Fibroblast of mammary gland (primary cell): ENCODE measurements around the gene BRAT1.
A peak's percentile ranks its signal among the peaks of the same experiment; 100 is the strongest.
"Not testable (repeated sequence)": the region's sequence is repeated elsewhere in the genome, so short reads cannot be mapped to it uniquely, and the experiment has no call there.

Experiments
- DNase-seq: peaks from one replicate; pipeline ENCODE4 v3.0.0-alpha.2; 2010; ENCODE audit warnings: low read depth
- H3K4me3 ChIP-seq: 2 replicates; pipeline ENCODE4 v1.5.1; 2011; ENCODE audit warnings: low read depth, mild to moderate bottlenecking, low read length, moderate library complexity; ENCODE audit not compliant: control insufficient read depth
- CTCF ChIP-seq: conservative IDR thresholded peaks from 2 replicates; pipeline ENCODE4 v1.5.1; 2011; ENCODE audit warnings: low read depth, low read length, inconsistent platforms; ENCODE audit not compliant: control insufficient read depth, insufficient read depth

BRAT1 gene

GRCh38 chr7:2568521-2569223 lies 13.3 kb upstream of the BRAT1 start:
- DNase-seq = no peak
- no peak overlapping the region for H3K4me3 ChIP-seq
- TF ChIP-seq CTCF = no peak

GRCh38 chr7:2567679-2568278 lies 12.5 kb upstream of the BRAT1 start:
- no peak overlapping the region for H3K4me3 ChIP-seq
- peak; percentile 61 for DNase-seq

GRCh38 chr7:2566890-2567678 lies 11.8 kb upstream of the BRAT1 start:
- no peak for TF ChIP-seq CTCF
- DNase-seq = peak; percentile 16
- peak overlapping the region; percentile 12 for H3K4me3 ChIP-seq

More at GRCh38 chr7:2567679-2568278, 12.5 kb upstream of the BRAT1 start:
- TF ChIP-seq CTCF = peak; percentile 66

- no peak for TF ChIP-seq CTCF
- H3K4me3 ChIP-seq = no peak overlapping the region
- peak; percentile 6 for DNase-seq
Measured at GRCh38 chr7:2566348-2566889, 11.1 kb upstream of the BRAT1 start.

- no peak for TF ChIP-seq CTCF
- no peak for DNase-seq
- H3K4me3 ChIP-seq = no peak overlapping the region
Measured at GRCh38 chr7:2564970-2565540, 9.7 kb upstream of the BRAT1 start.

- not testable (repeated sequence) for DNase-seq, H3K4me3 ChIP-seq
Measured at GRCh38 chr7:2563955-2564354, 8.6 kb upstream of the BRAT1 start.
